Prostate gland (tissue), 2 donors: Measurements from ENCODE around the gene SLC1A6. TPM values are rescaled to one million over a fixed set of nuclear protein-coding genes. Genes with fewer than 3 reads are reported as not detected.

Experiments
- DNase-seq: peaks from one replicate; pipeline ENCODE4 v3.0.0-alpha.2; 2019; ENCODE audit warnings: low spot score
- H3K27ac ChIP-seq, 2 donors: fragments of 200-600 bp; sonication (generic); 2 replicates each; pipeline ENCODE4 v1.5.1; 2017 to 2019
- H3K27me3 ChIP-seq: fragments of 200-600 bp; sonication (generic); replicated peaks from 2 replicates; pipeline ENCODE4 v1.5.1; 2019; ENCODE audit not compliant: insufficient read depth
- H3K36me3 ChIP-seq, 2 donors: fragments of 200-600 bp; sonication (generic); 1 replicate in 1 of 2; 2 replicates in 1 of 2; pipeline versions ENCODE4 v1.5.1 to v1.8.1; 2017 to 2019
- H3K4me1 ChIP-seq: fragments of 200-600 bp; sonication (generic); replicated peaks from 2 replicates; pipeline ENCODE4 v1.5.1; 2019
- H3K4me3 ChIP-seq, 2 donors: fragments of 200-600 bp; sonication (generic); 2 replicates each; pipeline ENCODE4 v1.5.1; 2017 to 2019
- H3K9me3 ChIP-seq: fragments of 200-600 bp; sonication (generic); 2 replicates; pipeline ENCODE4 v1.5.1; 2017
- CTCF ChIP-seq, 4 experiments: fragments of 200-600 bp in 2 of 4; fragments of 450-650 bp in 2 of 4; sonication (generic) in 2 of 4; IDR thresholded peaks; 1 replicate in 3 of 4; 2 replicates in 1 of 4; pipeline ENCODE4 v1.5.1; 2016 to 2019; ENCODE audit warnings: antibody characterized with exemption in 4 of 4, mild to moderate bottlenecking in 2 of 4, moderate library complexity in 2 of 4
- POLR2A ChIP-seq: fragments of 450-650 bp; IDR thresholded peaks from one replicate; pipeline ENCODE4 v1.6.1; 2016; ENCODE audit warnings: antibody characterized with exemption, mild to moderate bottlenecking
- POLR2AphosphoS5 ChIP-seq: sonication (generic); formaldehyde crosslinking; IDR thresholded peaks from one replicate; pipeline ENCODE4 v1.6.1; 2017; ENCODE audit warnings: antibody characterized with exemption
- WGBS: methylation state at CpG from one replicate; pipeline ENCODE4 v1.1.5; 2018; 5-methylcytosine and 5-hydroxymethylcytosine counted together
- intact Hi-C: fragments of 100-400 bp; cut with DNase I; formaldehyde crosslinking; loops from one replicate; pipeline ENCODE4 v1.14.2; 2022
- total RNA-seq, 2 donors: library from RNA; depleted of rRNA; stranded (reverse); fragments of >200 nt; gene quantifications; one replicate each; pipeline ENCODE4 v1.1.0, GENCODE V29; 2016

SLC1A6 gene
- total RNA-seq, 2 donors from 2014 or later = 0.41 to 255 TPM

GRCh38 chr19:14961956-14962685 lies 17.5 kb downstream of the SLC1A6 start:
- WGBS = 95% methylated on average over 24 of the region's 24 CpGs
- H3K4me3 ChIP-seq = no peak overlapping the region
- no peaks in the 10 kb centered on the region for H3K9me3 ChIP-seq
- intact Hi-C loops = no loop called here
- H3K36me3 ChIP-seq = no peaks in the 10 kb centered on the region
- TF ChIP-seq POLR2AphosphoS5 (no peak), POLR2A (no peak), CTCF (IDR thresholded peaks at IDR 0.05) (no peak)
- H3K27me3 ChIP-seq = no peaks in the 10 kb centered on the region
- no peak overlapping the region for H3K27ac ChIP-seq
- H3K4me1 ChIP-seq = no peaks in the 10 kb centered on the region
- DNase-seq = no peak

DNA sequence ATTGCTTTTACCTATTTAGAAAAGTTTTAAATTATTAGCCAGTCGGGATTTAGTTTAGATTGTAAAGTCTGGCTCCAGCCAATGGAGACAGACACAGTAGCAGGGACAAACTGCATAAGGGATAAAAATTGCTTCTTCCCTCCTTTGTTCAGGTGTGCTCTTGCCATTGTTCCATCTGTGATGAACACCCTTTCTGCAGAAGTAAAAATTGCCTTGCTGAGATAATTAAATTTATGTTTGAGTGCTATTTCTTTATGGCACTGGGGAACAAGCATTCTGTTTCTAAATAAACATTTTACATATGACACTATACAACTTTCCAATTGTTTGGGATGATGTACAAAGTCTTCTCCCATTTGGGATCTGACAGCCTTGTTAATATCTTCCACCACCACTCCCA lies 20.4 kb downstream of the SLC1A6 start:
- DNase-seq = no peak
- intact Hi-C loops = no loop called here
- no peaks in the 10 kb centered on the region for H3K9me3 ChIP-seq
- TF ChIP-seq POLR2A (no peak), POLR2AphosphoS5 (no peak), CTCF (IDR thresholded peaks at IDR 0.05) (no peak)
- no peaks in the 10 kb centered on the region for H3K36me3 ChIP-seq
- H3K4me1 ChIP-seq = no peaks in the 10 kb centered on the region
- 41% methylated on average over 1 of the region's 1 CpG for WGBS
- H3K4me3 ChIP-seq = no peak overlapping the region
- no peak overlapping the region for H3K27ac ChIP-seq
- no peaks in the 10 kb centered on the region for H3K27me3 ChIP-seq

- H3K4me3 ChIP-seq = no peak overlapping the region
- 92% methylated on average over 3 of the region's 3 CpGs for WGBS
- H3K27me3 ChIP-seq = no peaks in the 10 kb centered on the region
- H3K36me3 ChIP-seq = no peaks in the 10 kb centered on the region
- no peaks in the 10 kb centered on the region for H3K9me3 ChIP-seq
- DNase-seq = no peak
- no peaks in the 10 kb centered on the region for H3K4me1 ChIP-seq
- H3K27ac ChIP-seq = no peak overlapping the region
- intact Hi-C loops = no loop called here
- TF ChIP-seq POLR2A = no peak
- TF ChIP-seq CTCF (IDR thresholded peaks at IDR 0.05) = no peak
- no peak for TF ChIP-seq POLR2AphosphoS5
These were observed 22.2 kb downstream of the SLC1A6 start for GRCh38 chr19:14957464-14957863.

DNA sequence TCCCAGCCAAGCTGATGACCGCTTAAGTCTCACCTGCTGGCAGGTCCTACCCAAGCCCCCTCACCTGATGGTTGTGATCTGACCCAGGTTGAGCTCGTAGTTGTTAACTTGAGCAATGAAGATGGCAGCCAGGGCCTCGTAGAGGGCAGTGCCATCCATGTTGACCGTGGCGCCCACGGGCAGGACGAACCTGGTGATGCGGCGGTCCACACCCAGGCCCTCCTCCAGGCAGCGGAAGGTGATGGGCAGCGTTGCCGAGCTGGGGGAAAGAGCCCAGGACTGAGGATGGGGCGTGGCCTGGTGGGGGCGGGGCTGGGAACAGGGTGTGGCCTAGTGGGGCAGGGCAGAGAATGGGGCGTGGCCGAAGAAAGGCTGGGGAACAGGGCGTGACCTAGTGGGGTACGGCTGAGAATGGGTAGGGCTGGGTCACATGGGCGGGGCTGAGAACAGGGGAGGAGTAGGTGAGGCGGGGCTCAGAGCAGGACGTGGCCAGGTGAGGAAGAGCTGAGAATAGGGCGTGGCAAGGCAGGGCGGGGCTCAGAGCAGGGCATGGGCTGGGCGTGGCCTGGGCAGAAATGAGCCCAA lies 25.5 kb downstream of the SLC1A6 start:
- H3K27me3 ChIP-seq = peaks cover 2% of the 10 kb centered on the region

More for the DNA sequence above, 25.5 kb downstream of the SLC1A6 start:
- DNase-seq = no peak
- no peaks in the 10 kb centered on the region for H3K36me3 ChIP-seq
- TF ChIP-seq CTCF (IDR thresholded peaks at IDR 0.05) (no peak), POLR2AphosphoS5 (no peak), POLR2A (no peak)
- H3K4me1 ChIP-seq = no peaks in the 10 kb centered on the region
- no peak overlapping the region for H3K4me3 ChIP-seq
- 31% methylated on average over 24 of the region's 24 CpGs for WGBS
- H3K27ac ChIP-seq = no peak overlapping the region
- intact Hi-C loops = no loop called here
- H3K9me3 ChIP-seq = no peaks in the 10 kb centered on the region
